Gastroesophageal sphincter (tissue), 3 donors: Measurements from ENCODE around the gene GK.

Experiments
- CTCF ChIP-seq, 4 experiments: fragments of 200-600 bp in 2 of 4; fragments of 450-650 bp in 2 of 4; sonication (generic) in 1 of 4; IDR thresholded peaks; one replicate each; pipeline ENCODE4 v1.5.1; 2017 to 2019; ENCODE audit warnings: antibody characterized with exemption in 4 of 4, mild to moderate bottlenecking in 2 of 4, moderate library complexity in 2 of 4
- EP300 ChIP-seq: sonication (generic); formaldehyde crosslinking; IDR thresholded peaks from one replicate; pipeline ENCODE4 v1.6.1; 2017; ENCODE audit warnings: antibody characterized with exemption, mild to moderate bottlenecking
- POLR2A ChIP-seq, 2 donors: fragments of 450-650 bp; IDR thresholded peaks; one replicate each; pipeline ENCODE4 v1.6.1; 2017; ENCODE audit warnings: antibody characterized with exemption in 2 of 2, mild to moderate bottlenecking in 2 of 2, moderate library complexity in 1 of 2
- POLR2AphosphoS5 ChIP-seq: sonication (generic); formaldehyde crosslinking; IDR thresholded peaks from one replicate; pipeline ENCODE4 v1.6.1; 2017; ENCODE audit warnings: antibody characterized with exemption

- TF ChIP-seq CTCF (IDR thresholded peaks at IDR 0.05) (no peak), POLR2A (IDR thresholded peaks at IDR 0.05) (no peak), EP300 (no peak), POLR2AphosphoS5 (no peak)
Observed at GRCh38 chrX:30712214-30712613, 59.0 kb downstream of the GK start.
